ENCODE results near the gene PAFAH1B2. TPM values are rescaled to one million over a fixed set of nuclear protein-coding genes. Genes with fewer than 3 reads are reported as not detected.

The PAFAH1B2 gene
- total and polyA plus RNA-seq, 10 of the 15 experiments (the other 5 are each of a cell fraction or from before 2014, with no cell fraction given), result 17.6 to 64.8 (median 47.6) TPM

- TF ChIP-seq ZNF207 (IDR thresholded peaks at IDR 0.05; ENCODE audit: borderline replicate concordance) (no peak), BACH1 (IDR thresholded peaks at IDR 0.05; ENCODE audit: borderline replicate concordance) (peak; percentile 65; the same call in 1 of the 2 replicates), ZSCAN29 (IDR thresholded peaks at IDR 0.05) (no peak), EGR1 (IDR thresholded peaks at IDR 0.05; ENCODE audit: borderline replicate concordance in 1 of 2, low read depth in 2 of 2, low read length in 2 of 2) (peak in 1 of 2 experiments; percentile 66; a peak in 1 of 3 replicates), CHD1 (IDR thresholded peaks at IDR 0.05; ENCODE audit: low read depth, low read length) (peak; percentile 81; the same call in 1 of the 2 replicates), GATAD2B (conservative IDR thresholded peaks at IDR 0.05; ENCODE audit: low read depth) (peak; percentile 47), EP300 (IDR thresholded peaks at IDR 0.05; ENCODE audit: borderline replicate concordance in 1 of 2, control insufficient read depth in 1 of 2, low read depth in 2 of 2, low read length in 2 of 2) (peak; percentile 74 to 89; a peak in 3 of 4 replicates), POU2F2 (IDR thresholded peaks at IDR 0.05; ENCODE audit: borderline replicate concordance, low read depth, low read length) (no peak), IRF5 (IDR thresholded peaks at IDR 0.05; ENCODE audit: borderline replicate concordance) (no peak), SRF (IDR thresholded peaks at IDR 0.05; ENCODE audit: low read depth in 2 of 2, low read length in 2 of 2) (peak in 1 of 2 experiments; percentile 55; a peak in 1 of 4 replicates), TAF1 (IDR thresholded peaks at IDR 0.05; ENCODE audit: borderline replicate concordance, low read depth, low read length) (0 out of 2 replicates have a peak, but pooled peaks have one; percentile 65), FOXK2 (IDR thresholded peaks at IDR 0.05) (no peak), TBL1XR1 (IDR thresholded peaks at IDR 0.05; ENCODE audit: low read depth, low read length) (peak; percentile 81; the same call in 1 of the 2 replicates), HDGF (IDR thresholded peaks at IDR 0.05) (peak; percentile 66; the same call in 1 of the 2 replicates), RAD21 (IDR thresholded peaks at IDR 0.05; ENCODE audit: insufficient read depth, low read depth, low read length) (peak; percentile 40), TCF12 (IDR thresholded peaks at IDR 0.05; ENCODE audit: low read depth, low read length) (no peak), BCL11A (IDR thresholded peaks at IDR 0.05; ENCODE audit: low read depth, low read length) (peak; percentile 86), SP1 (IDR thresholded peaks at IDR 0.05; ENCODE audit: low read depth, low read length) (peak; percentile 44)
- TF ChIP-seq, protein P1, sequence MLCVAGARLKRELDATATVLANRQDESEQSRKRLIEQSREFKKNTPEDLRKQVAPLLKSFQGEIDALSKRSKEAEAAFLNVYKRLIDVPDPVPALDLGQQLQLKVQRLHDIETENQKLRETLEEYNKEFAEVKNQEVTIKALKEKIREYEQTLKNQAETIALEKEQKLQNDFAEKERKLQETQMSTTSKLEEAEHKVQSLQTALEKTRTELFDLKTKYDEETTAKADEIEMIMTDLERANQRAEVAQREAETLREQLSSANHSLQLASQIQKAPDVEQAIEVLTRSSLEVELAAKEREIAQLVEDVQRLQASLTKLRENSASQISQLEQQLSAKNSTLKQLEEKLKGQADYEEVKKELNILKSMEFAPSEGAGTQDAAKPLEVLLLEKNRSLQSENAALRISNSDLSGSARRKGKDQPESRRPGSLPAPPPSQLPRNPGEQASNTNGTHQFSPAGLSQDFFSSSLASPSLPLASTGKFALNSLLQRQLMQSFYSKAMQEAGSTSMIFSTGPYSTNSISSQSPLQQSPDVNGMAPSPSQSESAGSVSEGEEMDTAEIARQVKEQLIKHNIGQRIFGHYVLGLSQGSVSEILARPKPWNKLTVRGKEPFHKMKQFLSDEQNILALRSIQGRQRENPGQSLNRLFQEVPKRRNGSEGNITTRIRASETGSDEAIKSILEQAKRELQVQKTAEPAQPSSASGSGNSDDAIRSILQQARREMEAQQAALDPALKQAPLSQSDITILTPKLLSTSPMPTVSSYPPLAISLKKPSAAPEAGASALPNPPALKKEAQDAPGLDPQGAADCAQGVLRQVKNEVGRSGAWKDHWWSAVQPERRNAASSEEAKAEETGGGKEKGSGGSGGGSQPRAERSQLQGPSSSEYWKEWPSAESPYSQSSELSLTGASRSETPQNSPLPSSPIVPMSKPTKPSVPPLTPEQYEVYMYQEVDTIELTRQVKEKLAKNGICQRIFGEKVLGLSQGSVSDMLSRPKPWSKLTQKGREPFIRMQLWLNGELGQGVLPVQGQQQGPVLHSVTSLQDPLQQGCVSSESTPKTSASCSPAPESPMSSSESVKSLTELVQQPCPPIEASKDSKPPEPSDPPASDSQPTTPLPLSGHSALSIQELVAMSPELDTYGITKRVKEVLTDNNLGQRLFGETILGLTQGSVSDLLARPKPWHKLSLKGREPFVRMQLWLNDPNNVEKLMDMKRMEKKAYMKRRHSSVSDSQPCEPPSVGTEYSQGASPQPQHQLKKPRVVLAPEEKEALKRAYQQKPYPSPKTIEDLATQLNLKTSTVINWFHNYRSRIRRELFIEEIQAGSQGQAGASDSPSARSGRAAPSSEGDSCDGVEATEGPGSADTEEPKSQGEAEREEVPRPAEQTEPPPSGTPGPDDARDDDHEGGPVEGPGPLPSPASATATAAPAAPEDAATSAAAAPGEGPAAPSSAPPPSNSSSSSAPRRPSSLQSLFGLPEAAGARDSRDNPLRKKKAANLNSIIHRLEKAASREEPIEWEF (IDR thresholded peaks at IDR 0.05; ENCODE audit: insufficient replicate concordance, low read depth, low read length), result no peak
- TF ChIP-seq, protein P2, sequence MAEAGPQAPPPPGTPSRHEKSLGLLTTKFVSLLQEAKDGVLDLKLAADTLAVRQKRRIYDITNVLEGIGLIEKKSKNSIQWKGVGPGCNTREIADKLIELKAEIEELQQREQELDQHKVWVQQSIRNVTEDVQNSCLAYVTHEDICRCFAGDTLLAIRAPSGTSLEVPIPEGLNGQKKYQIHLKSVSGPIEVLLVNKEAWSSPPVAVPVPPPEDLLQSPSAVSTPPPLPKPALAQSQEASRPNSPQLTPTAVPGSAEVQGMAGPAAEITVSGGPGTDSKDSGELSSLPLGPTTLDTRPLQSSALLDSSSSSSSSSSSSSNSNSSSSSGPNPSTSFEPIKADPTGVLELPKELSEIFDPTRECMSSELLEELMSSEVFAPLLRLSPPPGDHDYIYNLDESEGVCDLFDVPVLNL (IDR thresholded peaks at IDR 0.05; ENCODE audit: low read depth, low read length), result no peak
Observed at GRCh38 chr11:117096201-117096991, 47.7 kb upstream of the PAFAH1B2 start (continued).
